ENCODE data around the gene ANKRD24. TPM values are rescaled to one million over a fixed set of nuclear protein-coding genes. Genes with fewer than 3 reads are reported as not detected.
A peak's percentile ranks its signal among the peaks of the same experiment; 100 is the strongest.

The ANKRD24 gene
- total and polyA plus RNA-seq, 8 donors: 0.29 to 6.1 (median 2.3) TPM; not detected in 1

DNA sequence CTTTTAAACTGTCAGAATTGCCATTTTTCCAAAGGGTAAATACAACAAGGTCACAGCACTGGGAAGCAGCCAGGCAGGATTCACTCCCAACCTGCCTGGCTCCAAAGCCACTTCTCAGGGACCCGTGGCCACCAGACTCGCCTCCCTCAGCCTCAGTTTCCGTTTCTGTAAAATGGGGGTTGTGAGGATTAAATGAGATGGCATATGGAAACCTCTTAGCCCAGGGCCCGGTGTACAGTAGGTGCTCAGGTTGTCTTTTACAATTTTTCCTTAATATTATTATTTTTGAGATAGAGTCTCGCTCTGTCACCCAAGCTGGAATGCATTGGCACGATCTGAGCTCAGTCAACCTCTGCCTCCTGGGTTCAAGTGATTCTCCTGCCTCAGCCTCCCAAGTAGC, 74.5 kb downstream of the ANKRD24 start:
- no peak overlapping the region for H3K27ac ChIP-seq
- WGBS, 5 donors: 82 to 98% (median 90%) methylated on average over 6 of the region's 6 CpGs
- TF ChIP-seq POLR2A (IDR thresholded peaks at IDR 0.05) (no peak), POLR2AphosphoS5 (IDR thresholded peaks at IDR 0.05) (no peak), EP300 (IDR thresholded peaks at IDR 0.05) (no peak)
- TF ChIP-seq, protein P1, sequence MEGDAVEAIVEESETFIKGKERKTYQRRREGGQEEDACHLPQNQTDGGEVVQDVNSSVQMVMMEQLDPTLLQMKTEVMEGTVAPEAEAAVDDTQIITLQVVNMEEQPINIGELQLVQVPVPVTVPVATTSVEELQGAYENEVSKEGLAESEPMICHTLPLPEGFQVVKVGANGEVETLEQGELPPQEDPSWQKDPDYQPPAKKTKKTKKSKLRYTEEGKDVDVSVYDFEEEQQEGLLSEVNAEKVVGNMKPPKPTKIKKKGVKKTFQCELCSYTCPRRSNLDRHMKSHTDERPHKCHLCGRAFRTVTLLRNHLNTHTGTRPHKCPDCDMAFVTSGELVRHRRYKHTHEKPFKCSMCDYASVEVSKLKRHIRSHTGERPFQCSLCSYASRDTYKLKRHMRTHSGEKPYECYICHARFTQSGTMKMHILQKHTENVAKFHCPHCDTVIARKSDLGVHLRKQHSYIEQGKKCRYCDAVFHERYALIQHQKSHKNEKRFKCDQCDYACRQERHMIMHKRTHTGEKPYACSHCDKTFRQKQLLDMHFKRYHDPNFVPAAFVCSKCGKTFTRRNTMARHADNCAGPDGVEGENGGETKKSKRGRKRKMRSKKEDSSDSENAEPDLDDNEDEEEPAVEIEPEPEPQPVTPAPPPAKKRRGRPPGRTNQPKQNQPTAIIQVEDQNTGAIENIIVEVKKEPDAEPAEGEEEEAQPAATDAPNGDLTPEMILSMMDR (IDR thresholded peaks at IDR 0.05): no peak
- no peak for DNase-seq
- no peak overlapping the region for H3K4me3 ChIP-seq
- H3K36me3 ChIP-seq: peaks cover 76 to 100% (median 100%) of the 10 kb centered on the region in 4 donors
- peaks cover 0 to 8% (median 4%) of the 10 kb centered on the region in 4 donors for H3K9me3 ChIP-seq
- H3K4me1 ChIP-seq: no peaks in the 10 kb centered on the region
- intact Hi-C loops (cut with DNase I; ENCODE audit: low total_unique reads): no loop called here
- H3K27me3 ChIP-seq: no peaks in the 10 kb centered on the region

DNA sequence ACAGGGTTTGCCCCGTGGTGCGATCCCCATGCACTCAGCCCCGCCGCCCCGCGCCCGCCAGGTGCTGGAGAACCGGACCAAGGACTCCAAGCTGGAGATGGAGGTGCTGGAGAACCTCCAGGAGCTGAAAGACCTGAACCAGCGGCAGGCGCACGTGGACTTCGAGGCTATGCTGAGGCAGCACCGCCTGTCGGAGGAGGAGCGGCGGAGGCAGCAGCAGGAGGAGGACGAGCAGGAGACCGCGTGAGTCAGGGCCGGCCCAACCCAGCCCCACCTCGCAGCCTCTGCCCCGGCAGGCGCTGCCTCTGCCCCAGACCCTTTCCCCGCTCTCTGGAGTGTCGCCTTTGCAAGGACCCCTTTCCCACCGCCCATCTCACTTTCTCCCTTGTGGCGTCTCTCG, 75.7 kb downstream of the ANKRD24 start:
- H3K27me3 ChIP-seq: no peaks in the 10 kb centered on the region
- intact Hi-C loops (cut with DNase I; ENCODE audit: low total_unique reads): no loop called here
- WGBS, 5 donors: 91 to 97% (median 95%) methylated on average over 25 to 28 of the region's 28 CpGs

DNA sequence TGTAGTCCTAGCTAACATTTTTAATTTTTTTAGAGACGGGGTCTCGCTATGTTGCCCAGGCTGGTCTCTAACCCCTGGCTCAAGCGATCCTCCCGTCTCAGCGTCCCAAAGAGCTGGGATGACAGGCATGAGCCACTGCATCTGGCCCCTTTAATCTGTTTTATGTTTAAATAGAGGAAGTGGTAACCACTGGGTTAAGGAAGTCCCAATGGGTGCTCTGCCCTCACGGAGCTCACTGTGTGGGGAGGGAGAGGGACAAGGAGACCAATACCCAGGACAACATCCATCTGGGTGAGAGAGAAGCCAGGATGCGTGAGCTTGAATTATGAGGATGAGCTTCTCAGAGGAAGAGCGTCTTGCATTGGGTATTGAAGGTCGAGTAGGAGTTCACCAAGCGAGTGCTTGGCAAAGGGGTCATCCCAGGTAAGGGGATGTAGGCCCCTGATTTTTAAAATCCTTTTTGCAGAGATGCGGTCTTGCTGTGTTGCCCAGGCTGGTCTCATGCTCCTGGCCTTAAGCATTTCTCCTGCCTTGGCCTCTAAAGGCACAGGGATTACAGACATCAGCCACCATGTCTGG, 78.2 kb downstream of the ANKRD24 start:
- H3K4me3 ChIP-seq: no peak overlapping the region
- no peak overlapping the region for H3K27ac ChIP-seq
- H3K36me3 ChIP-seq: peaks cover 67 to 100% (median 98%) of the 10 kb centered on the region in 4 donors
- DNase-seq: no peak
- peaks cover 0 to 7% (median 0%) of the 10 kb centered on the region in 4 donors for H3K9me3 ChIP-seq
- WGBS, 5 donors: 94 to 96% (median 95%) methylated on average over 10 to 11 of the region's 11 CpGs
- peaks cover 0 to 6% (median 2%) of the 10 kb centered on the region in 4 donors for H3K4me1 ChIP-seq
- H3K27me3 ChIP-seq: no peaks in the 10 kb centered on the region
- no peak for TF ChIP-seq EP300 (IDR thresholded peaks at IDR 0.05)
- TF ChIP-seq POLR2A (IDR thresholded peaks at IDR 0.05): no peak
- TF ChIP-seq, protein P1 (IDR thresholded peaks at IDR 0.05): no peak
- no peak for TF ChIP-seq POLR2AphosphoS5 (IDR thresholded peaks at IDR 0.05)
- intact Hi-C loops (cut with DNase I; ENCODE audit: low total_unique reads): no loop called here

More for the DNA sequence above, 75.7 kb downstream of the ANKRD24 start:
- H3K36me3 ChIP-seq: peaks cover 79 to 100% (median 100%) of the 10 kb centered on the region in 4 donors
- peaks cover 0 to 8% (median 4%) of the 10 kb centered on the region in 4 donors for H3K9me3 ChIP-seq
- H3K27ac ChIP-seq: no peak overlapping the region
- no peak for DNase-seq
- H3K4me1 ChIP-seq: no peaks in the 10 kb centered on the region
- TF ChIP-seq POLR2A (IDR thresholded peaks at IDR 0.05) (no peak), POLR2AphosphoS5 (IDR thresholded peaks at IDR 0.05) (no peak), EP300 (IDR thresholded peaks at IDR 0.05) (no peak)
- TF ChIP-seq, protein P1 (IDR thresholded peaks at IDR 0.05): no peak
- no peak overlapping the region for H3K4me3 ChIP-seq

DNA sequence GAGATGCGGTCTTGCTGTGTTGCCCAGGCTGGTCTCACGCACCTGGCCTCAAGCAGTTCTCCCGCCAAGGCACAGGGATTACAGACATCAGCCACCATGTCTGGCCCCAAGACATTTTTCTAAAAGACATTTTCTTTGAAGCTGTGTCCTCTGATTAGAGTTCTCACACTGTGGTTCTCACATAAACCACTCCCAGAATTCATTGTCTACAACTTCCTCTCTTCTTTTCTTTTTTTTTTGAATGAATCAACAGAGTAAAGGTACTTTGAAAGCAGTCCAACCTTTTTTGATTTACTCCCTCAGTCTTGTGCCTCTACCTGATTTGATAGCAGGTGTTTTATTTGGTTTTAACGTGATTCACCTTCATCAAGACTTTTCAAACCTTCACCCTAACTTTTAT, 82.3 kb downstream of the ANKRD24 start:
- 46 to 60% (median 54%) methylated on average over 4 of the region's 4 CpGs for WGBS, 5 donors
- no peak for TF ChIP-seq EP300 (IDR thresholded peaks at IDR 0.05)
- TF ChIP-seq POLR2A (IDR thresholded peaks at IDR 0.05): no peak
- TF ChIP-seq, protein P1 (IDR thresholded peaks at IDR 0.05): no peak
- no peak for TF ChIP-seq POLR2AphosphoS5 (IDR thresholded peaks at IDR 0.05)
- no peak overlapping the region for H3K4me3 ChIP-seq
- no peak for DNase-seq
- intact Hi-C loops (cut with DNase I; ENCODE audit: low total_unique reads): no loop called here
- no peaks in the 10 kb centered on the region for H3K9me3 ChIP-seq
- H3K36me3 ChIP-seq: peaks cover 55 to 100% (median 94%) of the 10 kb centered on the region in 4 donors
- peak overlapping the region in 1 of 5 donors; percentile 26 for H3K27ac ChIP-seq
- H3K4me1 ChIP-seq: peaks cover 0 to 18% (median 11%) of the 10 kb centered on the region in 4 donors
- H3K27me3 ChIP-seq: no peaks in the 10 kb centered on the region

All from stomach (tissue), 9 donors.